ENCODE data around the gene ZNF160. TPM values are rescaled to one million over a fixed set of nuclear protein-coding genes. Genes with fewer than 3 reads are reported as not detected.
A peak's percentile ranks its signal among the peaks of the same experiment; 100 is the strongest.

Gene ZNF160
- total and polyA plus RNA-seq, 2 experiments from 2014 or later: 16.9 to 48.7 TPM

DNA sequence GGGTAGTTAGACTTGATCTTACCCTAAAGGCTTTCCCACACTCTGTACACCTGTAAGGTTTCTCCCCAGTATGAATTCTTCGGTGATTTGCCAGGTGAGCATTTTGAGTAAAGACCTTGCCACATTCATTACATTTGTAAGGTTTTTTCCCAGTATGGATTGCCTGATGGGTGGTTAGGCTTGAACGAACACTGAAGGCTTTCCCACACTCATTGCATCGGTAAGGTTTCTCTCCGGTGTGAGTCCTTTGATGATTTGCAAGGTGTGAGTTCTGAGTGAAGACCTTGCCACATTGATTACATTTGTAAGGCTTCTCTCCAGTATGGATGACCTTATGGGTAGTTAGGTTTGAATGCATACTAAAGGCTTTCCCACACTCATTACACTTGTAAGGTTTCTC, 35.0 kb downstream of the ZNF160 start:
- Histone ChIP-seq H3K9me2 (ENCODE audit: insufficient read depth) (0 out of 2 replicates have a peak, but pooled peaks cover 8% of the 10 kb centered on the region), H4K20me1 (replicated peaks; ENCODE audit: insufficient read depth) (no peaks in the 10 kb centered on the region; the same call in 1 of the 2 replicates), H3K4me1 (ENCODE audit: insufficient read depth) (no peaks in the 10 kb centered on the region), H3K27me3 (ENCODE audit: insufficient read depth) (no peaks in the 10 kb centered on the region), H3K36me3 (ENCODE audit: insufficient read depth) (peaks cover 38% of the 10 kb centered on the region), H2AFZ (no peak overlapping the region), H3K4me3 (no peak overlapping the region), H3F3A (replicated peaks; ENCODE audit: low read depth) (no peaks in the 10 kb centered on the region), H3K79me2 (replicated peaks; ENCODE audit: insufficient read depth) (no peaks in the 10 kb centered on the region), H3K4me2 (no peak overlapping the region), H3K27ac (ENCODE audit: low read depth) (no peak overlapping the region)
- peaks cover 86% of the 10 kb centered on the region for H3K36me3 Mint-ChIP-seq (ENCODE audit: low read depth)
- H3K27me3 Mint-ChIP-seq (ENCODE audit: insufficient read depth, low read depth, poor library complexity): peaks cover 2% of the 10 kb centered on the region
- no peak for TF ChIP-seq ZNF331 (CRISPR knock-in tag; IDR thresholded peaks at IDR 0.05; ENCODE audit: low read depth)
- TF ChIP-seq, protein P1, sequence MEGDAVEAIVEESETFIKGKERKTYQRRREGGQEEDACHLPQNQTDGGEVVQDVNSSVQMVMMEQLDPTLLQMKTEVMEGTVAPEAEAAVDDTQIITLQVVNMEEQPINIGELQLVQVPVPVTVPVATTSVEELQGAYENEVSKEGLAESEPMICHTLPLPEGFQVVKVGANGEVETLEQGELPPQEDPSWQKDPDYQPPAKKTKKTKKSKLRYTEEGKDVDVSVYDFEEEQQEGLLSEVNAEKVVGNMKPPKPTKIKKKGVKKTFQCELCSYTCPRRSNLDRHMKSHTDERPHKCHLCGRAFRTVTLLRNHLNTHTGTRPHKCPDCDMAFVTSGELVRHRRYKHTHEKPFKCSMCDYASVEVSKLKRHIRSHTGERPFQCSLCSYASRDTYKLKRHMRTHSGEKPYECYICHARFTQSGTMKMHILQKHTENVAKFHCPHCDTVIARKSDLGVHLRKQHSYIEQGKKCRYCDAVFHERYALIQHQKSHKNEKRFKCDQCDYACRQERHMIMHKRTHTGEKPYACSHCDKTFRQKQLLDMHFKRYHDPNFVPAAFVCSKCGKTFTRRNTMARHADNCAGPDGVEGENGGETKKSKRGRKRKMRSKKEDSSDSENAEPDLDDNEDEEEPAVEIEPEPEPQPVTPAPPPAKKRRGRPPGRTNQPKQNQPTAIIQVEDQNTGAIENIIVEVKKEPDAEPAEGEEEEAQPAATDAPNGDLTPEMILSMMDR (conservative IDR thresholded peaks at IDR 0.05; ENCODE audit: low read depth in 2 of 2): no peak
- H3K4me1 Mint-ChIP-seq: no peaks in the 10 kb centered on the region
- peaks cover 63% of the 10 kb centered on the region for H3K9me3 Mint-ChIP-seq
- H3K27ac Mint-ChIP-seq: no peak overlapping the region
- H3K4me3 Mint-ChIP-seq: no peak overlapping the region
- DNase-seq (ENCODE audit: low spot score) (no peak), ATAC-seq (no peak)

- peak; percentile 97 for ATAC-seq
- peak overlapping the region; percentile 96 for H2AFZ ChIP-seq
- H3K79me2 ChIP-seq (replicated peaks; ENCODE audit: insufficient read depth): no peaks in the 10 kb centered on the region
- no peaks in the 10 kb centered on the region for H4K20me1 ChIP-seq (replicated peaks; ENCODE audit: insufficient read depth)
- H3K4me3 ChIP-seq: peak overlapping the region; percentile 51
- H3K36me3 ChIP-seq (ENCODE audit: insufficient read depth): no peaks in the 10 kb centered on the region
- peaks cover 17% of the 10 kb centered on the region for H3K27me3 ChIP-seq (ENCODE audit: insufficient read depth)
- Mint-ChIP-seq H3K27ac (peak overlapping the region; percentile 77; the same call in 1 of the 2 replicates), H3K9me3 (peaks cover 55% of the 10 kb centered on the region), H3K36me3 (ENCODE audit: low read depth) (peaks cover 25% of the 10 kb centered on the region), H3K4me1 (no peaks in the 10 kb centered on the region), H3K4me3 (peak overlapping the region; percentile 87), H3K27me3 (ENCODE audit: insufficient read depth, low read depth, poor library complexity) (peaks cover 32% of the 10 kb centered on the region)
- no peaks in the 10 kb centered on the region for H3F3A ChIP-seq (replicated peaks; ENCODE audit: low read depth)
- DNase-seq (ENCODE audit: low spot score): peak; percentile 97
- H3K4me1 ChIP-seq (ENCODE audit: insufficient read depth): peaks cover 5% of the 10 kb centered on the region; the same call in 1 of the 2 replicates
- TF ChIP-seq POLR2AphosphoS5 (IDR thresholded peaks at IDR 0.05; ENCODE audit: low read depth): peak; percentile 56; the same call in 1 of the 2 replicates
- TF ChIP-seq ZNF331 (CRISPR knock-in tag; IDR thresholded peaks at IDR 0.05; ENCODE audit: low read depth): no peak
- no peak for TF ChIP-seq EZH2phosphoT487 (IDR thresholded peaks at IDR 0.05; ENCODE audit: unreplicated experiment)
- TF ChIP-seq, protein P2, sequence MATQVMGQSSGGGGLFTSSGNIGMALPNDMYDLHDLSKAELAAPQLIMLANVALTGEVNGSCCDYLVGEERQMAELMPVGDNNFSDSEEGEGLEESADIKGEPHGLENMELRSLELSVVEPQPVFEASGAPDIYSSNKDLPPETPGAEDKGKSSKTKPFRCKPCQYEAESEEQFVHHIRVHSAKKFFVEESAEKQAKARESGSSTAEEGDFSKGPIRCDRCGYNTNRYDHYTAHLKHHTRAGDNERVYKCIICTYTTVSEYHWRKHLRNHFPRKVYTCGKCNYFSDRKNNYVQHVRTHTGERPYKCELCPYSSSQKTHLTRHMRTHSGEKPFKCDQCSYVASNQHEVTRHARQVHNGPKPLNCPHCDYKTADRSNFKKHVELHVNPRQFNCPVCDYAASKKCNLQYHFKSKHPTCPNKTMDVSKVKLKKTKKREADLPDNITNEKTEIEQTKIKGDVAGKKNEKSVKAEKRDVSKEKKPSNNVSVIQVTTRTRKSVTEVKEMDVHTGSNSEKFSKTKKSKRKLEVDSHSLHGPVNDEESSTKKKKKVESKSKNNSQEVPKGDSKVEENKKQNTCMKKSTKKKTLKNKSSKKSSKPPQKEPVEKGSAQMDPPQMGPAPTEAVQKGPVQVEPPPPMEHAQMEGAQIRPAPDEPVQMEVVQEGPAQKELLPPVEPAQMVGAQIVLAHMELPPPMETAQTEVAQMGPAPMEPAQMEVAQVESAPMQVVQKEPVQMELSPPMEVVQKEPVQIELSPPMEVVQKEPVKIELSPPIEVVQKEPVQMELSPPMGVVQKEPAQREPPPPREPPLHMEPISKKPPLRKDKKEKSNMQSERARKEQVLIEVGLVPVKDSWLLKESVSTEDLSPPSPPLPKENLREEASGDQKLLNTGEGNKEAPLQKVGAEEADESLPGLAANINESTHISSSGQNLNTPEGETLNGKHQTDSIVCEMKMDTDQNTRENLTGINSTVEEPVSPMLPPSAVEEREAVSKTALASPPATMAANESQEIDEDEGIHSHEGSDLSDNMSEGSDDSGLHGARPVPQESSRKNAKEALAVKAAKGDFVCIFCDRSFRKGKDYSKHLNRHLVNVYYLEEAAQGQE (IDR thresholded peaks at IDR 0.05; ENCODE audit: unreplicated experiment): no peak
- TF ChIP-seq NANOG (IDR thresholded peaks at IDR 0.05; ENCODE audit: borderline replicate concordance): no peak
- no peak for TF ChIP-seq CREB1 (CRISPR knock-in tag; IDR thresholded peaks at IDR 0.05; ENCODE audit: low read depth)
- TF ChIP-seq ZNF114 (CRISPR knock-in tag; IDR thresholded peaks at IDR 0.05): no peak
- peak overlapping the region; percentile 71 for H3K4me2 ChIP-seq
- no peak overlapping the region for H3K27ac ChIP-seq (ENCODE audit: low read depth)
- peaks cover 7% of the 10 kb centered on the region; the same call in 1 of the 2 replicates for H3K9me2 ChIP-seq (ENCODE audit: insufficient read depth)
Measured at GRCh38 chr19:53057904-53058580, 45.2 kb downstream of the ZNF160 start.
